ENCODE data around the gene MAPRE2. TPM values are rescaled to one million over a fixed set of nuclear protein-coding genes. Genes with fewer than 3 reads are reported as not detected.

The MAPRE2 gene
- total RNA-seq, 4 donors from 2014 or later: 22.9 to 39.2 (median 35.8) TPM

- Histone ChIP-seq H3K36me3 (peaks cover 0 to 6% of the 10 kb centered on the region in 2 donors), H3K27me3 (no peaks in the 10 kb centered on the region), H3K4me3 (no peak overlapping the region), H3K27ac (no peak overlapping the region), H3K4me1 (no peaks in the 10 kb centered on the region), H3K9me3 (no peaks in the 10 kb centered on the region)
- WGBS, 2 donors (ENCODE audit: low coverage in 1 of 2): 100% methylated on average over 1 of the region's 1 CpG
- no peak for ATAC-seq
- TF ChIP-seq POLR2AphosphoS5 (IDR thresholded peaks at IDR 0.05): no peak
- TF ChIP-seq CTCF (IDR thresholded peaks at IDR 0.05): no peak
- TF ChIP-seq EP300 (IDR thresholded peaks at IDR 0.05): no peak
- no peak for TF ChIP-seq POLR2A (IDR thresholded peaks at IDR 0.05)
Measured at GRCh38 chr18:35095983-35096676, 54.9 kb downstream of the MAPRE2 start.

DNA sequence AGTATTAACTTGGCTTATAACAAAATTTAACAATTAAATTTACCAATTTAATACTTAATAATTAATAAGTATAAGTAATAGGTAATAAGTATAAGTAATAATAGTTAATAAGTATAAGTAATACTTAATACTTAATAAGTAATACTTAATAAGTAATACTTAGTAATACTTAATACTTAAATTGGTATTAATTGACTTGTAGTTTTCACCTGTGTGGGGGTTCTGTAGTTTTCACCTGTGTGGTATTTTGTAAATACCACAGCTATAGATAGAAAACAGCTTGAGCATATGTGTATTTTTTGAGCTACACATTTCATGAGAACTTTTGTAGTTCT lies 55.4 kb downstream of the MAPRE2 start:
- Histone ChIP-seq H3K27ac (no peak overlapping the region), H3K9me3 (no peaks in the 10 kb centered on the region), H3K36me3 (peaks cover 0 to 6% of the 10 kb centered on the region in 2 donors), H3K27me3 (no peaks in the 10 kb centered on the region), H3K4me1 (no peaks in the 10 kb centered on the region), H3K4me3 (no peak overlapping the region)
- no peak for TF ChIP-seq EP300 (IDR thresholded peaks at IDR 0.05)
- no peak for ATAC-seq

GRCh38 chr18:35097195-35097594 lies 56.0 kb downstream of the MAPRE2 start:
- Histone ChIP-seq H3K4me3 (no peak overlapping the region), H3K27ac (no peak overlapping the region), H3K4me1 (peaks cover 0 to under 1% (median 0%) of the 10 kb centered on the region in 3 donors), H3K27me3 (no peaks in the 10 kb centered on the region), H3K9me3 (no peaks in the 10 kb centered on the region), H3K36me3 (peaks cover 0 to 12% of the 10 kb centered on the region in 2 donors)
- ATAC-seq: no peak
- WGBS, 2 donors (ENCODE audit: low coverage in 1 of 2): 95 to 99% methylated on average over 3 to 4 of the region's 5 CpGs
- no peak for TF ChIP-seq EP300 (IDR thresholded peaks at IDR 0.05)
- no peak for TF ChIP-seq CTCF (IDR thresholded peaks at IDR 0.05)
- TF ChIP-seq POLR2AphosphoS5 (IDR thresholded peaks at IDR 0.05): no peak
- no peak for TF ChIP-seq POLR2A (IDR thresholded peaks at IDR 0.05)

DNA sequence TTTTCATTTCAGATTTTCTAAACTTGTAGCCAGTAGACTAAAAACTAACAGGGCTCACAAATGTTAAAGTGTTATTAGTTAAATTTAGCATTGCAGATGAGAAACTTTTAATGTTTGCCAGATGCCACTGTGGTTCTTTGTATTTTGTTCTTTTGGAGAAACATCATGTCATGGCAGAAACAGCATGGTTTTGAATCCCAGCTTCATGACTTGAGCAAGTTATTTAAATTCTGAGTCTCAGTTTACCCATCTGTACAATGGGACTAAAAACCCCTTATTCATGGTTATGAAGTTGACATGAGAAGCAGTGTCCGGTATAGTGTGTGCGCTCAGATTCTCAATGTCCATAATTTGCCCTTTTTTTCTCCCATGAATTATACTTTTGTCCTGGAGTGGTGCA lies 56.5 kb downstream of the MAPRE2 start:
- Histone ChIP-seq H3K27me3 (no peaks in the 10 kb centered on the region), H3K27ac (no peak overlapping the region), H3K9me3 (no peaks in the 10 kb centered on the region), H3K4me1 (peaks cover 0 to 6% (median 0%) of the 10 kb centered on the region in 3 donors), H3K36me3 (peaks cover 0 to 13% of the 10 kb centered on the region in 2 donors), H3K4me3 (no peak overlapping the region)
- 96 to 100% methylated on average over 2 of the region's 2 CpGs for WGBS, 2 donors (ENCODE audit: low coverage in 1 of 2)
- ATAC-seq: no peak
- no peak for TF ChIP-seq CTCF (IDR thresholded peaks at IDR 0.05)
- TF ChIP-seq EP300 (IDR thresholded peaks at IDR 0.05): no peak
- TF ChIP-seq POLR2A (IDR thresholded peaks at IDR 0.05): no peak
- no peak for TF ChIP-seq POLR2AphosphoS5 (IDR thresholded peaks at IDR 0.05)

GRCh38 chr18:35099911-35100310 lies 58.7 kb downstream of the MAPRE2 start:
- Histone ChIP-seq H3K36me3 (peaks cover 0 to 13% of the 10 kb centered on the region in 2 donors), H3K27me3 (no peaks in the 10 kb centered on the region), H3K27ac (no peak overlapping the region), H3K9me3 (no peaks in the 10 kb centered on the region), H3K4me3 (no peak overlapping the region), H3K4me1 (peaks cover 0 to 9% (median 0%) of the 10 kb centered on the region in 3 donors)
- TF ChIP-seq CTCF (IDR thresholded peaks at IDR 0.05) (no peak), EP300 (IDR thresholded peaks at IDR 0.05) (no peak), POLR2AphosphoS5 (IDR thresholded peaks at IDR 0.05) (no peak), POLR2A (IDR thresholded peaks at IDR 0.05) (no peak)
- ATAC-seq: no peak

All from gastroesophageal sphincter (tissue), 4 donors.